HCT116 (cell line): ENCODE measurements around the gene RXRA. TPM values are rescaled to one million over a fixed set of nuclear protein-coding genes. Genes with fewer than 3 reads are reported as not detected.

Experiments used
- ATAC-seq: fragments of 200-7000 bp; cut with Tn5 transposase; 2 replicates; pipeline ENCODE4 v1.9.1; 2020; ENCODE audit warnings: mild to moderate bottlenecking, moderate library complexity
- BruUV-seq: library from RNA; stranded (reverse); fragments of 400-500 nt; replicated peaks from 2 replicates; lab custom pipeline; 2021; lab: Mats Ljungman, UMichigan
- CTCF ChIA-PET: fragments of 300-600 bp; sonication (Branson Sonifier 250); formaldehyde crosslinking; loops from one replicate; lab custom pipeline; 2021; ENCODE audit warnings: antibody characterized with exemption; lab: Charles Lee
- POLR2A ChIA-PET: fragments of 300-600, 350-600 bp; sonication (Branson Sonifier 250); formaldehyde crosslinking; loops from one replicate; lab custom pipeline; 2021; ENCODE audit warnings: antibody characterized with exemption; lab: Charles Lee
- RAD21 ChIA-PET, 2 experiments: fragments of 300-600 bp; sonication (Branson Sonifier 250); formaldehyde crosslinking; loops; one replicate each; lab custom pipeline; 2023; ENCODE audit warnings: low total read pairs in 2 of 2; ENCODE audit not compliant: uncharacterized antibody in 2 of 2, unreplicated experiment in 2 of 2, low non-redundant PET in 1 of 2; lab: Charles Lee
- DNase-seq: peaks from one replicate; pipeline ENCODE4 v3.0.0-alpha.2; 2010; ENCODE audit warnings: low read depth, low spot score
- H2AFZ ChIP-seq: fragments of 200-600 bp; shearing (Covaris generic), sonication (generic); 2 replicates; pipeline ENCODE4 v1.6.1; 2017; ENCODE audit warnings: low read depth, mixed run types, mixed read lengths, antibody characterized with exemption, low read length; ENCODE audit not compliant: poor library complexity, severe bottlenecking
- H3K27ac ChIP-seq: 2 replicates; pipeline ENCODE4 v1.5.1; 2012; ENCODE audit warnings: low read depth, low read length
- H3K27me3 ChIP-seq: fragments of 200-600 bp; sonication (generic); 2 replicates; pipeline ENCODE4 v1.6.1; 2016; ENCODE audit warnings: mixed run types, low read length, mixed read lengths; ENCODE audit not compliant: insufficient read depth
- H3K36me3 ChIP-seq, 2 experiments: fragments of 200-500 bp in 1 of 2; fragments of 200-600 bp in 1 of 2; sonication (Bioruptor generic) in 1 of 2; sonication (generic) in 1 of 2; 2 replicates each; pipeline versions ENCODE4 v1.5.1 to v1.6.1; 2014 to 2016; ENCODE audit warnings: low read length in 2 of 2, inconsistent platforms in 1 of 2, mixed read lengths in 1 of 2, mixed run types in 1 of 2; ENCODE audit not compliant: insufficient read depth in 2 of 2, control insufficient read depth in 1 of 2
- H3K4me1 ChIP-seq, 2 experiments: fragments of 200-600 bp in 1 of 2; sonication (generic) in 1 of 2; 2 replicates each; pipeline versions ENCODE4 v1.5.1 to v1.6.1; 2012 to 2017; ENCODE audit warnings: low read length in 2 of 2, inconsistent platforms in 1 of 2, mild to moderate bottlenecking in 1 of 2, mixed read lengths in 1 of 2, mixed run types in 1 of 2, moderate library complexity in 1 of 2; ENCODE audit not compliant: insufficient read depth in 2 of 2, control insufficient read depth in 1 of 2
- H3K4me2 ChIP-seq: fragments of 200-600 bp; sonication (generic); 2 replicates; pipeline ENCODE4 v1.6.1; 2017; ENCODE audit warnings: mixed run types, low read length, mixed read lengths
- H3K4me3 ChIP-seq, 2 experiments: fragments of 200-600 bp in 1 of 2; sonication (generic) in 1 of 2; replicated peaks in 1 of 2; 2 replicates each; pipeline ENCODE4 v1.5.1; 2011 to 2016; ENCODE audit warnings: low read length in 2 of 2, control low read depth in 1 of 2, low read depth in 1 of 2, mild to moderate bottlenecking in 1 of 2, mixed read lengths in 1 of 2, mixed run types in 1 of 2
- H3K79me2 ChIP-seq: fragments of 200-600 bp; sonication (generic); 2 replicates; pipeline ENCODE4 v1.6.1; 2017; ENCODE audit warnings: mild to moderate bottlenecking, mixed run types, low read length, moderate library complexity, mixed read lengths; ENCODE audit not compliant: insufficient read depth
- H3K9ac ChIP-seq: fragments of 200-600 bp; sonication (generic); 2 replicates; pipeline ENCODE4 v1.6.1; 2016; ENCODE audit warnings: low read length, mixed read lengths
- H3K9me2 ChIP-seq: fragments of 200-600 bp; sonication (generic), shearing (Covaris generic); 2 replicates; pipeline ENCODE4 v1.6.1; 2017; ENCODE audit warnings: mixed run types, mild to moderate bottlenecking, moderate library complexity; ENCODE audit not compliant: insufficient read depth
- H3K9me3 ChIP-seq, 2 experiments: fragments of 200-500 bp in 1 of 2; fragments of 200-600 bp in 1 of 2; sonication (Bioruptor generic) in 1 of 2; sonication (generic) in 1 of 2; 2 replicates each; pipeline ENCODE4 v1.6.1; 2014 to 2017; ENCODE audit warnings: low read length in 2 of 2, mixed read lengths in 2 of 2, inconsistent platforms in 1 of 2, low read depth in 1 of 2, mild to moderate bottlenecking in 1 of 2, mixed run types in 1 of 2, moderate library complexity in 1 of 2; ENCODE audit not compliant: control insufficient read depth in 1 of 2, insufficient read depth in 1 of 2
- H4K20me1 ChIP-seq: fragments of 200-600 bp; sonication (generic), shearing (Covaris generic); 2 replicates; pipeline ENCODE4 v1.6.1; 2017; ENCODE audit warnings: mixed run types, mild to moderate bottlenecking, moderate library complexity; ENCODE audit not compliant: insufficient read depth
- CBX3 ChIP-seq: IDR thresholded peaks from 2 replicates; pipeline ENCODE4 v1.6.1; 2012; ENCODE audit warnings: low read depth
- EGR1 ChIP-seq: IDR thresholded peaks from 2 replicates; pipeline ENCODE4 v1.6.1; 2012; ENCODE audit warnings: low read depth
- ELF1 ChIP-seq: IDR thresholded peaks from 2 replicates; pipeline ENCODE4 v1.6.1; 2012; ENCODE audit warnings: low read depth, borderline replicate concordance
- EZH2 ChIP-seq: fragments of 200-600 bp; sonication (generic); IDR thresholded peaks from 2 replicates; pipeline ENCODE4 v1.6.1; 2017; ENCODE audit warnings: antibody characterized with exemption, mixed run types
- EZH2phosphoT487 ChIP-seq: fragments of 200-600 bp; IDR thresholded peaks from 2 replicates; pipeline ENCODE4 v1.6.1; 2018; ENCODE audit warnings: antibody characterized with exemption, borderline replicate concordance
- FOSL1 ChIP-seq: IDR thresholded peaks from 2 replicates; pipeline ENCODE4 v1.6.1; 2012; ENCODE audit warnings: low read depth
- JUND ChIP-seq: IDR thresholded peaks from 2 replicates; pipeline ENCODE4 v1.6.1; 2012
- POLR2A ChIP-seq: IDR thresholded peaks from 2 replicates; pipeline ENCODE4 v1.7.0; 2011; ENCODE audit warnings: borderline replicate concordance; ENCODE audit not compliant: insufficient read depth, insufficient read length; ENCODE audit errors: extremely low read depth
- RAD21 ChIP-seq: IDR thresholded peaks from 2 replicates; pipeline ENCODE4 v1.6.1; 2012; ENCODE audit warnings: low read depth, mild to moderate bottlenecking
- REST ChIP-seq: IDR thresholded peaks from 2 replicates; pipeline ENCODE4 v1.6.1; 2012; ENCODE audit warnings: low read depth
- SIN3A ChIP-seq: IDR thresholded peaks from 2 replicates; pipeline ENCODE4 v1.6.1; 2012; ENCODE audit warnings: low read depth
- SP1 ChIP-seq: IDR thresholded peaks from 2 replicates; pipeline ENCODE4 v1.6.1; 2012; ENCODE audit warnings: low read depth
- SRF ChIP-seq: IDR thresholded peaks from 2 replicates; pipeline ENCODE4 v1.6.1; 2012; ENCODE audit warnings: low read depth
- ZFX ChIP-seq: fragments of 450-650 bp; IDR thresholded peaks from 2 replicates; pipeline ENCODE4 v1.6.1; 2017
- intact Hi-C: fragments of 100-400 bp; cut with micrococcal nuclease; formaldehyde crosslinking; loops from 2 replicates; pipeline ENCODE4 v1.10.0; 2022
- total RNA-seq: library from RNA; stranded (reverse); gene quantifications from one replicate; pipeline ENCODE4 v1.2.1, GENCODE V29; 2021; ENCODE audit not compliant: unreplicated experiment
- TF ChIP-seq, protein P1 (sequence below): IDR thresholded peaks from 2 replicates; pipeline ENCODE4 v1.6.1; 2012
- TF ChIP-seq, protein P2 (sequence below): IDR thresholded peaks from 2 replicates; pipeline ENCODE4 v1.6.1; 2011; ENCODE audit warnings: mild to moderate bottlenecking, low read length, moderate library complexity; ENCODE audit not compliant: insufficient replicate concordance; ENCODE audit errors: extremely low read depth

Gene RXRA
- total RNA-seq, 1 experiment from 2014 or later = 43.9 TPM

- Histone ChIP-seq H2AFZ (no peak overlapping the region), H3K4me3 (no peak overlapping the region), H3K4me1 (peaks cover 8 to 12% of the 10 kb centered on the region in 2 experiments; a peak in 2 of 4 replicates), H3K79me2 (peaks cover 65% of the 10 kb centered on the region; the same call in 1 of the 2 replicates), H4K20me1 (no peaks in the 10 kb centered on the region), H3K9me3 (no peaks in the 10 kb centered on the region), H3K27me3 (no peaks in the 10 kb centered on the region), H3K4me2 (no peak overlapping the region), H3K36me3 (no peaks in the 10 kb centered on the region), H3K9me2 (no peaks in the 10 kb centered on the region), H3K9ac (no peak overlapping the region), H3K27ac (no peak overlapping the region)
- DNase-seq (no peak), ATAC-seq (no peak)
- intact Hi-C loops = no loop called here
- ChIA-PET CTCF (no interaction called here), RAD21 (no interaction called here), POLR2A (no interaction called here)
- TF ChIP-seq CBX3 = no peak
- no peak for TF ChIP-seq RAD21
- no peak for TF ChIP-seq SIN3A
- no peak for TF ChIP-seq ELF1
- no peak for TF ChIP-seq EZH2phosphoT487
- TF ChIP-seq, protein P1, sequence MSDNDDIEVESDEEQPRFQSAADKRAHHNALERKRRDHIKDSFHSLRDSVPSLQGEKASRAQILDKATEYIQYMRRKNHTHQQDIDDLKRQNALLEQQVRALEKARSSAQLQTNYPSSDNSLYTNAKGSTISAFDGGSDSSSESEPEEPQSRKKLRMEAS = no peak
- no peak for TF ChIP-seq EGR1
- TF ChIP-seq ZFX = no peak
- BruUV-seq = no TSS peak
Observed at GRCh38 chr9:134351606-134352176, 25.4 kb downstream of the RXRA start.

- H3K9ac ChIP-seq = no peak overlapping the region
- H3K36me3 ChIP-seq = no peaks in the 10 kb centered on the region
- intact Hi-C loops = no loop called here
- ChIA-PET POLR2A (no interaction called here), CTCF (no interaction called here), RAD21 (no interaction called here)
- H3K4me2 ChIP-seq = no peak overlapping the region
- H3K27ac ChIP-seq = no peak overlapping the region
- H3K9me3 ChIP-seq = no peaks in the 10 kb centered on the region
- ATAC-seq = no peak
- DNase-seq = no peak
- H4K20me1 ChIP-seq = no peaks in the 10 kb centered on the region
- peaks cover 14 to 18% of the 10 kb centered on the region in 2 experiments; a peak in 2 of 4 replicates for H3K4me1 ChIP-seq
- no peak overlapping the region for H3K4me3 ChIP-seq
- no TSS peak for BruUV-seq
- H3K27me3 ChIP-seq = no peaks in the 10 kb centered on the region
- no peaks in the 10 kb centered on the region for H3K9me2 ChIP-seq
- H3K79me2 ChIP-seq = peaks cover 64% of the 10 kb centered on the region; the same call in 1 of the 2 replicates
- H2AFZ ChIP-seq = no peak overlapping the region
- no peak for TF ChIP-seq RAD21
- no peak for TF ChIP-seq POLR2A
- TF ChIP-seq EZH2 = no peak
- no peak for TF ChIP-seq SRF
- no peak for TF ChIP-seq REST
- no peak for TF ChIP-seq JUND
- no peak for TF ChIP-seq FOSL1
- TF ChIP-seq SP1 = no peak
- no peak for TF ChIP-seq ELF1
- TF ChIP-seq, protein P2, sequence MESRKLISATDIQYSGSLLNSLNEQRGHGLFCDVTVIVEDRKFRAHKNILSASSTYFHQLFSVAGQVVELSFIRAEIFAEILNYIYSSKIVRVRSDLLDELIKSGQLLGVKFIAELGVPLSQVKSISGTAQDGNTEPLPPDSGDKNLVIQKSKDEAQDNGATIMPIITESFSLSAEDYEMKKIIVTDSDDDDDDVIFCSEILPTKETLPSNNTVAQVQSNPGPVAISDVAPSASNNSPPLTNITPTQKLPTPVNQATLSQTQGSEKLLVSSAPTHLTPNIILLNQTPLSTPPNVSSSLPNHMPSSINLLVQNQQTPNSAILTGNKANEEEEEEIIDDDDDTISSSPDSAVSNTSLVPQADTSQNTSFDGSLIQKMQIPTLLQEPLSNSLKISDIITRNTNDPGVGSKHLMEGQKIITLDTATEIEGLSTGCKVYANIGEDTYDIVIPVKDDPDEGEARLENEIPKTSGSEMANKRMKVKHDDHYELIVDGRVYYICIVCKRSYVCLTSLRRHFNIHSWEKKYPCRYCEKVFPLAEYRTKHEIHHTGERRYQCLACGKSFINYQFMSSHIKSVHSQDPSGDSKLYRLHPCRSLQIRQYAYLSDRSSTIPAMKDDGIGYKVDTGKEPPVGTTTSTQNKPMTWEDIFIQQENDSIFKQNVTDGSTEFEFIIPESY = no peak
Observed at GRCh38 chr9:134352247-134352933, 26.1 kb downstream of the RXRA start.
